GM19351 (cell line): Measurements from ENCODE around the gene PRSS50.

Experiments
- ATAC-seq: cut with Tn5 transposase; IDR thresholded peaks from one replicate; pipeline ENCODE4 v1.9.1; 2021; ENCODE audit warnings: mild to moderate bottlenecking, moderate library complexity; ENCODE audit not compliant: unreplicated experiment

PRSS50 gene

DNA sequence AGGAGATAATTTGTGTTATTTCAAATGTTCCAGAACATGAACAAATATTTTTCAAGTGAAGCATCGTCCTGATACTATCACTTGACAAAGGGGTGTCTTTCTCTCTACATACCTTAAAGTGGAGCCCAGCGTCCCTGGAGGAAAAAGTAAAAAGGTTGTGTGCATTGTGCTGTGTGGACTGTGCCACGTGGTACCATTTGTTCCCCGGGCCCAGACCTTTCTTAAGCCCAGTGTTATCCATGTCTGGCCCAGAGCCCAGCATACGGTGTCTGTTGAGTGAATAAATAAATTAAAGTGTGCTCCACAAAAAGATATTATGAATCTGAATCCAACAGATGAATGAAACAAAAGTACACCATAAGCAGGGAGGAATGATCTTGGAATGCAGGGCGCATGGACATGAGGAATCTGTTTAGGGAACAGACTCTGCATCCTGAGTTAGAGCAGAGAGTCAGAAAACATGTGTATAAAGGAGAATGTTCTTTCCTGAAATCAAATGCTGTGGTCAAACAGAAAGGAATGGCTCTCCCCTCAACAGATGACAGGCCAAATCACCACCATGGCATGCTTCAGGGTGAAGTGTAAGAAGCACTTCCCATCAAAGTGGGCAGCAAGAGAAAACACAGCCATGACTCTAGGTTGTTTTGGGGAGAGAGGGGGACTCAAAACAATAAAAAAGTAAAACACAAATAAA is 8.1 kb upstream of the PRSS50 start:
- ATAC-seq: no peak

GRCh38 chr3:46724424-46724823 is 6.8 kb upstream of the PRSS50 start:
- no peak for ATAC-seq

DNA sequence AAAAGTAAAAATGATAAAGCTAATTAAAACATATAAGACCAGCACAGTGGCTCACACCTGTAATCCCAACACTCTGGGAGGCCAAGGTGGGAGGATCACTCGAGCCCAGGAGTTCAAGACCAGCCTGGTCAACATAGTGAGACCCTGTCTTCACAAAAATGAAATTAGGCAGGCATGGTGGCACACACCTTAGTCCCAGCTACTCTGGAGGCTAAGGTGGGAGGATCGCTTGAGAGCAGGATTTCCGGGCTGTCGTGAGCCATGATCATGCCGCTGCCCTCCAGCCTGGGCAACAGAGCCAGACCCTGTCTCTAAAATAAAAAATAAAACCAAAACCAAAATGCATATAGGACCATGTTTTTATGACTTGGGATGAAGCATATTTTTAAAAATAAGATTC is 4.8 kb upstream of the PRSS50 start:
- no peak for ATAC-seq

DNA sequence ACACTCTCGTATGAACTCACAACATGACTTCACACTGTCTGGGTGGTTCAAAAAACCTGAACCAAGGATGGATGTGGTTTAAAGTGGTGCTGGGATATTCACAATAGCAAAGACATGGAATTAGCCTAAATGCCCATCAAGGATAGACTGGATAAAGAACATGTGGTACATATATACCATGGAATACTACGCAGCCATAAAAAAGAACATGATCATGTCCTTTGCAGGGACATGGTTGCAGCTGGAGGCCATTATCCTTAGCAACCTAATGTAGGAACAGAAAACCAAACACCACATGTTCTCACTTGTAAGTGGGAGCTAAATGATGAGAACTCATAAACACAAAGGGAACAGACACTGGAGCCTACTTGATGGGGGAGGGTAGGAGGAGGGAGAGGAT is 3.3 kb upstream of the PRSS50 start:
- no peak for ATAC-seq

DNA sequence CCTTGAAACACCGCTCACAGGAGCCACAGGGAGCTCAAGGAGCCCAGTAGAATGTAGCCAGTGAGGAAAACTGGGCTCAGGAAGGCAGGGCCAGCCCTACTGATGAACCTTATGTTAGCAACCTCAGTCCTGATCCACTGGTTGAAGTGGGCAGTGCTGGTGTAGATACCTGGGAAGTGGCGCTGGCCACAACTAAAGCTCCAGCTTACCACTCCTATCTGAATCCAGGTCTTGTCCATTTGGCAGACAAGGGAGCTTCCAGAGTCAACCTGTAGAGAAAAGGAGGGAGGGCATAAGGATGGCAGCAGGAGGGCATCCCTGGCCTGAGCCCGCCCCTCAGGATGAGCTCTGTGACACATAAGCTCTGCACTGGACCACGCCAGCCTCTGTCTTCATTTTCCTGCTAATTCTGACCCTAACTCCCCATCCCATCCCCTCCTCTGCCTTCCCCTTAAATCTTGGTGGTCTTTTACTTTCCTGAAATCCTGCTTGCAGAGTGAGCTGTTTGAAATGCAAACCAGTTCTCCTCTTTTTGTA is 2.1 kb upstream of the PRSS50 start:
- no peak for ATAC-seq

- no peak for ATAC-seq
Observed at GRCh38 chr3:46719044-46719565, 1.4 kb upstream of the PRSS50 start.

- no peak for ATAC-seq
Observed at GRCh38 chr3:46716461-46717441, 918 bp downstream of the PRSS50 start.

DNA sequence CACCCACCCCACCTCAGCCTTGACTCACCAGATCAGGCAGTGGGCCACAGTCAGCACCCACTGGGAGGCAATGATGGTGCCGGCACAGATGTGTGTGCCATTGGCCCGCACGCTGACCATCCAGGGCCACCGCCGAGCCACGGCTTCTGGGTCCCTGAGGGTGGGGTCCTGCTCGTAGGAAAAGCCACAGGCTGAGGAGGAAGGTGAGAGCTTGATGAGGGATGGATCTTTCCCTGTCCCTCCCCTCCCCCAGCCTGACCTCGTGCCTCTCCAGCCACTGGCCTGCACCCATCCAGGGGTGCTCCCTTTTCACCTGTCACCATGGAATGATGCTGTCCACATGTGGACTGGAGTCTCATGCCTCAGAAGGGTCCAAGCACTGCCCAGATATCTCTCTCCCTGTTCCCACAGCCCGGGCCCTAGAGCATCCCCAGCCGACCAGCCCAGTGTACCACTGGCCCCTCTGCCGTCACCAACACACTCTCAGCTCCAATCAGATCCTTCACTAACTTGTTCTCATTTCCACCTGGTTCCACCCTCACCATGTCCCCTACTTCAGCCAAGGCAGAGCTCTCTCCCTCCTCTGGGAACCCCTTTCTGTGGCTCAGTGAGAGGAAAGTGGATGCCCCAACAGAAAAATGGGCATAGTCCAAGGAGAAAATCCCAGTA is 2.0 kb downstream of the PRSS50 start:
- no peak for ATAC-seq

GRCh38 chr3:46714728-46715506 is 2.8 kb downstream of the PRSS50 start:
- ATAC-seq: no peak

- ATAC-seq: peak; percentile 69
Observed at GRCh38 chr3:46713898-46714552, 3.6 kb downstream of the PRSS50 start.

GRCh38 chr3:46713050-46713897 is 4.4 kb downstream of the PRSS50 start:
- ATAC-seq: no peak

- no peak for ATAC-seq
Observed at GRCh38 chr3:46712191-46713049, 5.2 kb downstream of the PRSS50 start.

DNA sequence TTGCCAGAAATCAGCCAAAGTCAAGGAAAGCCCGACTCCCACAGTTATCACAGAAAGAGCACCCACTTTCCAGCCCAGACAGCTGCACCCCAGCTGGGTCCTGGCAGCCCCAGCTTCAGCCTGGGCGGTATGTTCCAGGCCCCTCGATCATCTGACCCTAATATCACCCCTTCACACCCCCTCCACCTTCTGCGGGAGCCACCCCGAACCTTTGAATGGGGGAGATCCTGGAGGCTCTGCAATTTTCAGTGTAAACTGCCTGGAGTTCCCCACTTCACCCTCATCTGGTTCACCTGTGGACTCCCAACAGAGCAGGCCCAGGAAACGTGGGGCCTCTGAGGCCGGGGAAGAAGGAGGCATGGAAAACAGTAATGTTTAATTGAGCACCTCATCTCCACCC is 5.9 kb downstream of the PRSS50 start:
- ATAC-seq: no peak

- no peak for ATAC-seq
Observed at GRCh38 chr3:46711305-46711704, 6.4 kb downstream of the PRSS50 start.

GRCh38 chr3:46710671-46711295 is 6.9 kb downstream of the PRSS50 start:
- no peak for ATAC-seq

DNA sequence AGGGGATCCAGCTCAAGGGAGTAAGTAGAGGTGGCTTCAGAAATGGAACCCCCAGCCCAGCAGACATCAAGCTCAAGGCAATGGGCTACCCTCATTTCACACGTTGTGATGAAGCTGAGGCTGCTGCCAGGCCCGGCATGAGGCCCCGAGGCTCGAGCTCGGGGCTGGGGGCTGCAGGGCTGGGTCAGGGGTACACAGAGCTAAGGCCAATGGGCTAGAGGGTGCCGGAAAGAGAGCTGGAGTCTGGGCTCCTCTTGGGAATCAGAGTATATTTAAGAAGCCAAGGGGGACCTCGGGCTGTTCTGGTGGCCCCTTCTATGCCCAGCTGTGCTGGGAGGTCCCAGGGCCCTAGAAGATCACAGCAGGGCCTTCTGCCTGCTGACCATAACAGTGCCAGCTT is 7.4 kb downstream of the PRSS50 start:
- no peak for ATAC-seq

GRCh38 chr3:46709721-46710120 is 7.9 kb downstream of the PRSS50 start:
- no peak for ATAC-seq
